K562 (cell line): Measurements from ENCODE around the gene TRRAP. TPM values are rescaled to one million over a fixed set of nuclear protein-coding genes. Genes with fewer than 3 reads are reported as not detected.

Experiments
- ATAC-seq: fragments of 200-7000 bp; cut with Tn5 transposase; 3 replicates; pipeline ENCODE4 v1.9.1; 2020; ENCODE audit warnings: moderate library complexity
- BruUV-seq: library from RNA; stranded (reverse); fragments of 400-500 nt; replicated peaks from 2 replicates; lab custom pipeline; 2021; lab: Mats Ljungman, UMichigan
- CTCF ChIA-PET: fragments of 300-600 bp; formaldehyde crosslinking; extraction: SDS; loops from one replicate; lab custom pipeline; 2021; ENCODE audit warnings: low intra/inter-chr PET ratio; lab: Yijun Ruan, JAX
- POLR2A ChIA-PET: fragments of 300-600, 350-650 bp; sonication (Branson Sonifier 250); formaldehyde crosslinking; extraction: SDS; loops from one replicate; lab custom pipeline; 2021; ENCODE audit warnings: antibody characterized with exemption, inconsistent platforms; lab: Yijun Ruan, JAX
- DNase-seq, 4 experiments: peaks; one replicate each; pipeline versions ENCODE4 v3.0.0 to v3.0.0-alpha.2; 2011 to 2018; ENCODE audit warnings: low spot score in 3 of 4, mixed read lengths in 3 of 4; ENCODE audit errors: extremely low read depth in 1 of 4
- FAIRE-seq: peaks from 2 replicates; lab custom pipeline; 2011; peaks lifted over from hg19 to GRCh38; lab: Jason Lieb, UNC
- H2AFZ ChIP-seq: 2 replicates; pipeline ENCODE4 v1.6.0; 2011; ENCODE audit warnings: low read depth, low read length, control low read depth, inconsistent platforms
- H3K27ac ChIP-seq: fragments of 200-600 bp; 3 replicates; pipeline ENCODE4 v1.8.0; 2011; ENCODE audit warnings: low read depth, mild to moderate bottlenecking, control low read depth, inconsistent platforms, low read length, moderate library complexity, mixed read lengths; ENCODE audit errors: extremely low read depth
- H3K27me3 ChIP-seq, 2 experiments: fragments of 300-600 bp in 1 of 2; 2 replicates in 1 of 2; 3 replicates in 1 of 2; pipeline versions ENCODE4 v1.6.0 to v1.8.0; 2011; ENCODE audit warnings: inconsistent platforms in 2 of 2, low read length in 2 of 2, mild to moderate bottlenecking in 1 of 2, mixed read lengths in 1 of 2, moderate library complexity in 1 of 2; ENCODE audit not compliant: control insufficient read depth in 2 of 2, insufficient read depth in 2 of 2
- H3K36me3 ChIP-seq: fragments of 300-600 bp; 3 replicates; pipeline ENCODE4 v1.8.0; 2011; ENCODE audit warnings: mild to moderate bottlenecking, low read length, inconsistent platforms; ENCODE audit not compliant: control insufficient read depth, insufficient read depth
- H3K4me1 ChIP-seq, 2 experiments: fragments of 200-600 bp in 1 of 2; replicated peaks in 1 of 2; 2 replicates in 1 of 2; 3 replicates in 1 of 2; pipeline versions ENCODE4 v1.5.1 to v1.8.0; 2011; ENCODE audit warnings: inconsistent platforms in 2 of 2, low read length in 2 of 2, mild to moderate bottlenecking in 1 of 2, mixed read lengths in 1 of 2, moderate library complexity in 1 of 2; ENCODE audit not compliant: control insufficient read depth in 2 of 2, insufficient read depth in 2 of 2
- H3K4me2 ChIP-seq: 2 replicates; pipeline ENCODE4 v1.6.1; 2011; ENCODE audit warnings: low read length, control low read depth, inconsistent platforms, mixed read lengths; ENCODE audit not compliant: insufficient read depth
- H3K4me3 ChIP-seq: fragments of 200-600 bp; sonication (generic), shearing (Covaris generic); 2 replicates; pipeline ENCODE4 v1.5.1; 2016; ENCODE audit warnings: control low read depth, inconsistent platforms
- H3K79me2 ChIP-seq: fragments of 200-600 bp; 3 replicates; pipeline ENCODE4 v1.8.0; 2011; ENCODE audit warnings: low read length, inconsistent platforms; ENCODE audit not compliant: control insufficient read depth, insufficient read depth
- H3K9ac ChIP-seq, 2 experiments: 2 replicates each; pipeline versions ENCODE4 v1.6.0 to v1.6.1; 2011; ENCODE audit warnings: low read depth in 2 of 2, low read length in 2 of 2, control low read depth in 1 of 2, inconsistent platforms in 1 of 2, mild to moderate bottlenecking in 1 of 2, mixed read lengths in 1 of 2; ENCODE audit not compliant: insufficient read depth in 1 of 2
- H3K9me1 ChIP-seq: one replicate; pipeline ENCODE4 v1.6.0; 2011; ENCODE audit warnings: inconsistent platforms, mild to moderate bottlenecking, low read length, moderate library complexity; ENCODE audit not compliant: control insufficient read depth, insufficient read depth
- H3K9me3 ChIP-seq: replicated peaks from 2 replicates; pipeline ENCODE4 v1.5.1; 2011; ENCODE audit warnings: low read depth, low read length, inconsistent platforms; ENCODE audit not compliant: control insufficient read depth, insufficient read depth
- H4K20me1 ChIP-seq: replicated peaks from 2 replicates; pipeline ENCODE4 v1.6.1; 2011; ENCODE audit warnings: low read length, inconsistent platforms, mixed read lengths; ENCODE audit not compliant: control insufficient read depth, insufficient read depth
- ETV5 ChIP-seq: sonication (generic); formaldehyde crosslinking; IDR thresholded peaks from 2 replicates; pipeline ENCODE4 v1.4.0; 2020; ENCODE audit warnings: low read depth, mild to moderate bottlenecking, missing genetic modification reagents
- WGBS: fragments of 100-300 bp; shearing (Covaris generic); methylation state at CpG from one replicate; pipeline ENCODE4 v1.1.6; 2016; ENCODE audit warnings: low coverage, mixed read lengths; ENCODE audit not compliant: insufficient coverage; ENCODE audit errors: missing lambda C conversion rate; 5-methylcytosine and 5-hydroxymethylcytosine counted together
- in situ Hi-C: fragments of 300-500 bp; cut with MboI; formaldehyde crosslinking; loops from 4 replicates; pipeline ENCODE4 v1.15.0; 2018; ENCODE audit warnings: inconsistent platforms, mixed read lengths
- intact Hi-C: fragments of 100-400 bp; cut with micrococcal nuclease; formaldehyde crosslinking; loops from 2 replicates; pipeline ENCODE4 v1.14.2; 2022
- polyA plus RNA-seq, 8 experiments: library from polyadenylated mRNA; depleted of rRNA in 4 of 8; stranded (reverse) in 5 of 8; unstranded in 3 of 8; fragments of >200 nt; fragmentation: Nextera tagmentation in 2 of 8; fragmentation: Illumina TruSeq in 1 of 8; extraction: Ambion mirVana in 2 of 8; extraction: Trizol in 1 of 8; gene quantifications; 2 replicates each; pipeline versions ENCODE4 v1.2.1 to v1.2.3, GENCODE V29; 2011 to 2014; ENCODE audit warnings: inconsistent platforms in 1 of 8, missing spikeins in 1 of 8
- total RNA-seq, 7 experiments: library from RNA; depleted of rRNA in 6 of 7; stranded (reverse); fragments of >200 nt in 6 of 7; fragmentation: Illumina TruSeq in 2 of 7; extraction: Trizol in 2 of 7; gene quantifications; 2 replicates each; pipeline versions ENCODE4 v1.2.1 to v1.2.3, GENCODE V29; 2011 to 2021; ENCODE audit warnings: low replicate concordance in 1 of 7
- TF ChIP-seq, protein P1 (sequence below): sonication (generic); formaldehyde crosslinking; IDR thresholded peaks from 2 replicates; pipeline ENCODE4 v1.8.1; 2023; ENCODE audit warnings: mild to moderate bottlenecking, missing genetic modification reagents

The TRRAP gene
- total and polyA plus RNA-seq, 9 of the 15 experiments (the other 6 are each of a cell fraction or from before 2014, with no cell fraction given) = 1.3 to 47.2 (median 9.7) TPM

DNA sequence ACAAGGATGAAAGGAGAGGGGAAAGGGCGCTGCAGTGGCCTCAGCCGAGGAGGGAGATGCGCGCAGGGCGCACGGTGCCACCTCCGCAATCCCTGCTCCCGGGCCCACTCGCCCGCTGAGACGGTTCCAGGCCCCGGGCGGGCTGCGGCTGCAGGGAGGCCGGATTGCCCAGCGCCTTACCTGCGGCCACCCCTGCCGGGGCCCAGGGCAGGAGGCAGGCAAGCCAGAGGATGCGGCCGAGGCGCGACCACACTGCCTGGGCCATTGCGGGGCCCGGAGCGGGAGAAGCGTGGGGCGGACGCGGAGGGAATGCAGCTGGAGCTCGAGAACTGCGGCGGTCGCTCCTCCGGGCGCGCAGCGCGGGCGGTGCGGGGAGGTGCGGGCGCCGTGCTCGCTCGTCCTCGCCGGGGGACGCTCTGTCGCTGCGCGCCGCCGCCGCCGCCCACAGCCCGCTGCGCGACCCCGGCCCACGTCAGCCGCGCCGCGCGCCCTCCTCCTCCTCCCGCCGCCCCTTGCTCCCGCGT, 8.7 kb upstream of the TRRAP start, which contains the start of gene TMEM130:
TSS of gene TMEM130 (minus strand) at position 418 of the 524 bp plus-strand sequence. CDS start at position 265, 153 bp downstream.
- no TSS peak for BruUV-seq
- H3K4me2 ChIP-seq = peak within 1 kb of the TSS; percentile 10; the same call in 1 of the 2 replicates
- H4K20me1 ChIP-seq = 0 out of 2 replicates have a peak, but pooled peaks cover 7% of the 10 kb centered on the region
- DNase-seq = no peak
- H3K27ac ChIP-seq = no peak within 1 kb of the TSS
- ChIA-PET CTCF (no interaction called here), POLR2A (no interaction called here)
- in situ Hi-C loops = no loop called here
- TF ChIP-seq, protein P1, sequence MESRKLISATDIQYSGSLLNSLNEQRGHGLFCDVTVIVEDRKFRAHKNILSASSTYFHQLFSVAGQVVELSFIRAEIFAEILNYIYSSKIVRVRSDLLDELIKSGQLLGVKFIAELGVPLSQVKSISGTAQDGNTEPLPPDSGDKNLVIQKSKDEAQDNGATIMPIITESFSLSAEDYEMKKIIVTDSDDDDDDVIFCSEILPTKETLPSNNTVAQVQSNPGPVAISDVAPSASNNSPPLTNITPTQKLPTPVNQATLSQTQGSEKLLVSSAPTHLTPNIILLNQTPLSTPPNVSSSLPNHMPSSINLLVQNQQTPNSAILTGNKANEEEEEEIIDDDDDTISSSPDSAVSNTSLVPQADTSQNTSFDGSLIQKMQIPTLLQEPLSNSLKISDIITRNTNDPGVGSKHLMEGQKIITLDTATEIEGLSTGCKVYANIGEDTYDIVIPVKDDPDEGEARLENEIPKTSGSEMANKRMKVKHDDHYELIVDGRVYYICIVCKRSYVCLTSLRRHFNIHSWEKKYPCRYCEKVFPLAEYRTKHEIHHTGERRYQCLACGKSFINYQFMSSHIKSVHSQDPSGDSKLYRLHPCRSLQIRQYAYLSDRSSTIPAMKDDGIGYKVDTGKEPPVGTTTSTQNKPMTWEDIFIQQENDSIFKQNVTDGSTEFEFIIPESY (CRISPR knock-in tag) = peak; percentile 61; the same call in 1 of the 2 replicates
- no peak for TF ChIP-seq ETV5 (CRISPR knock-in tag)
- 43% methylated on average over 21 of the region's 69 CpGs for WGBS
- H3K27me3 ChIP-seq = peaks cover 27 to 54% of the 10 kb centered on the region in 2 experiments; a peak in 4 of 5 replicates
- H3K9ac ChIP-seq = peak within 1 kb of the TSS in 1 of 2 experiments; percentile 71; a peak in 1 of 4 replicates
- no peak within 1 kb of the TSS for H3K4me3 ChIP-seq
- no peaks in the 10 kb centered on the region for H3K79me2 ChIP-seq
- H3K9me3 ChIP-seq = no peaks in the 10 kb centered on the region
- H2AFZ ChIP-seq = no peak within 1 kb of the TSS
- ATAC-seq = no peak
- no peaks in the 10 kb centered on the region for H3K9me1 ChIP-seq
- H3K36me3 ChIP-seq = no peaks in the 10 kb centered on the region
- intact Hi-C loops = no loop called here
- FAIRE-seq = no peak
- H3K4me1 ChIP-seq = peaks cover 0 to 22% of the 10 kb centered on the region in 2 experiments; a peak in 2 of 5 replicates
